SK-N-SH treated with all-trans-retinoic acid at 6 μM for 48 hours (cell line): Measurements from ENCODE around the gene TPST1.
A peak's percentile ranks its signal among the peaks of the same experiment; 100 is the strongest.

Experiments
- ATAC-seq: fragments of 200-7000 bp; cut with Tn5 transposase; 3 replicates; pipeline ENCODE4 v1.9.1; 2020; ENCODE audit warnings: mild to moderate bottlenecking, moderate library complexity
- ARNTL ChIP-seq: fragments of 450-650 bp; formaldehyde crosslinking; IDR thresholded peaks from 2 replicates; pipeline ENCODE4 v1.5.0; 2020; ENCODE audit warnings: low read depth, mild to moderate bottlenecking, moderate library complexity, borderline replicate concordance
- BACH2 ChIP-seq: fragments of 250-450 bp; sonication (Bioruptor Pico); IDR thresholded peaks from 2 replicates; pipeline ENCODE4 v1.9.0; 2021; ENCODE audit warnings: mild to moderate bottlenecking, borderline replicate concordance
- CREB5 ChIP-seq: fragments of 250-450 bp; sonication (Bioruptor Pico); IDR thresholded peaks from 2 replicates; pipeline ENCODE4 v1.5.1; 2020; ENCODE audit warnings: low read depth, mild to moderate bottlenecking, moderate library complexity
- CSDC2 ChIP-seq: fragments of 250-450 bp; sonication (Bioruptor Pico); IDR thresholded peaks from 2 replicates; pipeline ENCODE4 v1.5.0; 2020; ENCODE audit warnings: mild to moderate bottlenecking, moderate library complexity
- ESRRG ChIP-seq: fragments of 250-450 bp; sonication (Bioruptor Pico); IDR thresholded peaks from 2 replicates; pipeline ENCODE4 v1.6.1; 2021; ENCODE audit warnings: mild to moderate bottlenecking
- ISL1 ChIP-seq: fragments of 250-450 bp; sonication (Bioruptor Pico); IDR thresholded peaks from 2 replicates; pipeline ENCODE4 v2.1.2; 2022; ENCODE audit warnings: mild to moderate bottlenecking, moderate library complexity
- OSR1 ChIP-seq: fragments of 250-450 bp; sonication (Bioruptor Pico); IDR thresholded peaks from 2 replicates; pipeline ENCODE4 v1.8.0; 2022; ENCODE audit warnings: moderate library complexity, mild to moderate bottlenecking, inconsistent platforms
- RARB ChIP-seq: fragments of 250-450 bp; sonication (Bioruptor Pico); IDR thresholded peaks from 2 replicates; pipeline ENCODE4 v1.8.0; 2021; ENCODE audit warnings: mild to moderate bottlenecking, moderate library complexity
- SNAI2 ChIP-seq: fragments of 250-450 bp; sonication (Bioruptor Pico); IDR thresholded peaks from 2 replicates; pipeline ENCODE4 v1.5.0; 2020; ENCODE audit warnings: mild to moderate bottlenecking, moderate library complexity
- TOX ChIP-seq: fragments of 250-450 bp; sonication (Bioruptor Pico); IDR thresholded peaks from 2 replicates; pipeline ENCODE4 v1.8.0; 2021; ENCODE audit warnings: mild to moderate bottlenecking, moderate library complexity, borderline replicate concordance
- TSHZ2 ChIP-seq: fragments of 250-450 bp; sonication (Bioruptor Pico); IDR thresholded peaks from 2 replicates; pipeline ENCODE4 v1.5.0; 2020; ENCODE audit warnings: mild to moderate bottlenecking, moderate library complexity
- ZC3H10 ChIP-seq: fragments of 250-450 bp; sonication (Bioruptor Pico); IDR thresholded peaks from 2 replicates; pipeline ENCODE4 v1.5.1; 2021; ENCODE audit warnings: mild to moderate bottlenecking, moderate library complexity
- ZFP3 ChIP-seq: fragments of 250-450 bp; sonication (Bioruptor Pico); IDR thresholded peaks from 2 replicates; pipeline ENCODE4 v1.5.0; 2020; ENCODE audit warnings: mild to moderate bottlenecking, moderate library complexity
- ZFP30 ChIP-seq: fragments of 450-650 bp; formaldehyde crosslinking; IDR thresholded peaks from 2 replicates; pipeline ENCODE4 v1.5.0; 2022; ENCODE audit warnings: mild to moderate bottlenecking, moderate library complexity
- ZNF70 ChIP-seq: fragments of 450-650 bp; formaldehyde crosslinking; IDR thresholded peaks from 2 replicates; pipeline ENCODE4 v1.5.0; 2020; ENCODE audit warnings: mild to moderate bottlenecking, moderate library complexity
- ZNF8 ChIP-seq: fragments of 450-650 bp; formaldehyde crosslinking; IDR thresholded peaks from 2 replicates; pipeline ENCODE4 v1.5.0; 2020; ENCODE audit warnings: mild to moderate bottlenecking, moderate library complexity
- TF ChIP-seq, protein P1 (sequence below): fragments of 250-450 bp; sonication (Bioruptor Pico); IDR thresholded peaks from 2 replicates; pipeline ENCODE4 v1.5.1; 2021; ENCODE audit warnings: mild to moderate bottlenecking, moderate library complexity

Gene TPST1

GRCh38 chr7:66279912-66280311 lies 74.8 kb downstream of the TPST1 start:
- no peak for ATAC-seq
- TF ChIP-seq ESRRG (CRISPR knock-in tag) = no peak
- TF ChIP-seq ZFP30 (CRISPR knock-in tag) = no peak
- no peak for TF ChIP-seq OSR1 (CRISPR knock-in tag)
- TF ChIP-seq, protein P1, sequence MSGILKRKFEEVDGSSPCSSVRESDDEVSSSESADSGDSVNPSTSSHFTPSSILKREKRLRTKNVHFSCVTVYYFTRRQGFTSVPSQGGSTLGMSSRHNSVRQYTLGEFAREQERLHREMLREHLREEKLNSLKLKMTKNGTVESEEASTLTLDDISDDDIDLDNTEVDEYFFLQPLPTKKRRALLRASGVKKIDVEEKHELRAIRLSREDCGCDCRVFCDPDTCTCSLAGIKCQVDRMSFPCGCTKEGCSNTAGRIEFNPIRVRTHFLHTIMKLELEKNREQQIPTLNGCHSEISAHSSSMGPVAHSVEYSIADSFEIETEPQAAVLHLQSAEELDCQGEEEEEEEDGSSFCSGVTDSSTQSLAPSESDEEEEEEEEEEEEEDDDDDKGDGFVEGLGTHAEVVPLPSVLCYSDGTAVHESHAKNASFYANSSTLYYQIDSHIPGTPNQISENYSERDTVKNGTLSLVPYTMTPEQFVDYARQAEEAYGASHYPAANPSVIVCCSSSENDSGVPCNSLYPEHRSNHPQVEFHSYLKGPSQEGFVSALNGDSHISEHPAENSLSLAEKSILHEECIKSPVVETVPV (CRISPR knock-in tag) = no peak
- TF ChIP-seq ISL1 (CRISPR knock-in tag) = no peak
- no peak for TF ChIP-seq RARB (CRISPR knock-in tag)
- no peak for TF ChIP-seq ZC3H10 (CRISPR knock-in tag)
- no peak for TF ChIP-seq ZNF8 (CRISPR knock-in tag)
- TF ChIP-seq TSHZ2 = no peak

GRCh38 chr7:66281678-66282590 lies 76.8 kb downstream of the TPST1 start:
- peak; percentile 54; the same call in 1 of the 2 replicates for TF ChIP-seq TOX (CRISPR knock-in tag)
- peak; percentile 49; the same call in 1 of the 2 replicates for TF ChIP-seq CSDC2 (CRISPR knock-in tag)
- TF ChIP-seq ISL1 (CRISPR knock-in tag) = peak; percentile 21; the same call in 1 of the 2 replicates
- TF ChIP-seq ZFP3 = no peak; the same call in 1 of the 2 replicates
- TF ChIP-seq, all 23 proteins: peak for 3
- peak; percentile 93 for ATAC-seq

- no peak for TF ChIP-seq ZC3H10 (CRISPR knock-in tag)
- no peak for TF ChIP-seq BACH2 (CRISPR knock-in tag)
- TF ChIP-seq TOX (CRISPR knock-in tag) = no peak
- no peak for TF ChIP-seq ZNF70 (CRISPR knock-in tag)
- TF ChIP-seq CSDC2 (CRISPR knock-in tag) = no peak
- no peak for TF ChIP-seq ZFP30 (CRISPR knock-in tag)
- TF ChIP-seq ZNF8 (CRISPR knock-in tag) = no peak
- no peak for TF ChIP-seq CREB5 (CRISPR knock-in tag)
- no peak for TF ChIP-seq OSR1 (CRISPR knock-in tag)
- TF ChIP-seq ARNTL = no peak
- no peak for TF ChIP-seq TSHZ2
- TF ChIP-seq, protein P1 (CRISPR knock-in tag) = no peak
- TF ChIP-seq ZFP3 = no peak
- no peak for TF ChIP-seq SNAI2 (CRISPR knock-in tag)
- TF ChIP-seq, all 23 proteins: peak for 0
- ATAC-seq = no peak
Measured at GRCh38 chr7:66282591-66282935, 77.4 kb downstream of the TPST1 start.
